Stomach (tissue), 4 donors: ENCODE data around the gene CD53.

Experiments
- EP300 ChIP-seq: sonication (generic); formaldehyde crosslinking; IDR thresholded peaks from one replicate; pipeline ENCODE4 v1.6.1; 2017; ENCODE audit warnings: antibody characterized with exemption
- TF ChIP-seq, protein P1 (sequence below), 7 experiments: fragments of 450-650 bp in 4 of 7; fragments of 200-600 bp in 3 of 7; sonication (generic) in 3 of 7; IDR thresholded peaks; one replicate each; pipeline ENCODE4 v1.5.1; 2016 to 2019; ENCODE audit warnings: antibody characterized with exemption in 7 of 7, control low read depth in 2 of 7, mild to moderate bottlenecking in 1 of 7

DNA sequence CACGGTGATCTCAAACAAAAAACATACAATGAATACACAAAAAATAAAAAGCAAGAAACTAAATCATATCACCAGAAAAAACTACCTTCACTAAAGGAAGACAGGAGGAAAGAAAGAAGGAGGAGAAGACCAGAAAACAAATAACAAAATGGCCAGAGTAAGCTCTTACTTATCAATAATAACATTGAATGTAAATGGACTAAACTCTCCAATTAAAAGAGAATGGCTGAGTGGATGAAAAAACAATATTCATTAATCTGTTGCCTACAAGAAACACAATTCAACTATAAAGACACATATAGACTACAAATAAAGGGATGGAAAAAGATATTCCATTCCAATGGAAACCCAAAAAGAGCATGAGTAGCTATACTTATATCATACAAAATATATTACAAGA, 63.6 kb downstream of the CD53 start:
- TF ChIP-seq, protein P1, sequence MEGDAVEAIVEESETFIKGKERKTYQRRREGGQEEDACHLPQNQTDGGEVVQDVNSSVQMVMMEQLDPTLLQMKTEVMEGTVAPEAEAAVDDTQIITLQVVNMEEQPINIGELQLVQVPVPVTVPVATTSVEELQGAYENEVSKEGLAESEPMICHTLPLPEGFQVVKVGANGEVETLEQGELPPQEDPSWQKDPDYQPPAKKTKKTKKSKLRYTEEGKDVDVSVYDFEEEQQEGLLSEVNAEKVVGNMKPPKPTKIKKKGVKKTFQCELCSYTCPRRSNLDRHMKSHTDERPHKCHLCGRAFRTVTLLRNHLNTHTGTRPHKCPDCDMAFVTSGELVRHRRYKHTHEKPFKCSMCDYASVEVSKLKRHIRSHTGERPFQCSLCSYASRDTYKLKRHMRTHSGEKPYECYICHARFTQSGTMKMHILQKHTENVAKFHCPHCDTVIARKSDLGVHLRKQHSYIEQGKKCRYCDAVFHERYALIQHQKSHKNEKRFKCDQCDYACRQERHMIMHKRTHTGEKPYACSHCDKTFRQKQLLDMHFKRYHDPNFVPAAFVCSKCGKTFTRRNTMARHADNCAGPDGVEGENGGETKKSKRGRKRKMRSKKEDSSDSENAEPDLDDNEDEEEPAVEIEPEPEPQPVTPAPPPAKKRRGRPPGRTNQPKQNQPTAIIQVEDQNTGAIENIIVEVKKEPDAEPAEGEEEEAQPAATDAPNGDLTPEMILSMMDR (IDR thresholded peaks at IDR 0.05): no peak
- TF ChIP-seq EP300: no peak
